Ovary (tissue), 3 donors: ENCODE measurements around the gene TBL1X.

Experiments used
- CTCF ChIP-seq, 3 donors: fragments of 450-650 bp in 2 of 3; fragments of 200-600 bp in 1 of 3; IDR thresholded peaks; one replicate each; pipeline versions ENCODE4 v1.5.1 to v1.8.0; 2016 to 2022; ENCODE audit warnings: antibody characterized with exemption in 3 of 3, mild to moderate bottlenecking in 1 of 3
- EP300 ChIP-seq: sonication (generic); formaldehyde crosslinking; IDR thresholded peaks from one replicate; pipeline ENCODE4 v1.6.1; 2017; ENCODE audit warnings: antibody characterized with exemption
- POLR2A ChIP-seq: fragments of 450-650 bp; IDR thresholded peaks from one replicate; pipeline ENCODE4 v1.6.1; 2017; ENCODE audit warnings: antibody characterized with exemption, mild to moderate bottlenecking, moderate library complexity
- donor health status: DM: no; HTN: no; CAD: no.

DNA sequence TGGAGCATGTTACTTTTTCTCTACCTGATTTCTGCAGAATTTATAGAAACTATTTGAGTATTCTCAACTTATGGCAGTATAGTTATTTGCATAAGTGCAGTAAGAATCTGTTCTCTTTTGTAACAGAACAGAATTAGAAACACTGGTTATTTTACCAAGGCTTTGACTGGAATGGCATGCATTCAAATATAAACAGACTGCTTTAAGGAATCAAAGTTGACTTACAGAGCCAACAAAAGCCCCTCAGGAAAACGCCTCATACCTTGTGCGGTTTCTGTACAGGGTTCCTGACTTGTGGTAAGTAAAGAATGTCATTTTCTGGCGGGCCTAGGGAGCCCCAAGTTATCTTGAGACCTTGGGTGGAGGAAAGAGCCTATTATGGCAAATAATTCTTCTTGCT lies 203.7 kb downstream of the TBL1X start:
- TF ChIP-seq EP300 (no peak), CTCF (IDR thresholded peaks at IDR 0.05) (no peak), POLR2A (no peak)
